CD4-positive, alpha-beta T cell treated with Interleukin-17A for 4 hours (primary cell): ENCODE data around the gene GATA5.

Experiments
- DNase-seq: peaks from one replicate; pipeline ENCODE4 v3.0.0-alpha.2; 2020; ENCODE audit warnings: mixed read lengths

The GATA5 gene

DNA sequence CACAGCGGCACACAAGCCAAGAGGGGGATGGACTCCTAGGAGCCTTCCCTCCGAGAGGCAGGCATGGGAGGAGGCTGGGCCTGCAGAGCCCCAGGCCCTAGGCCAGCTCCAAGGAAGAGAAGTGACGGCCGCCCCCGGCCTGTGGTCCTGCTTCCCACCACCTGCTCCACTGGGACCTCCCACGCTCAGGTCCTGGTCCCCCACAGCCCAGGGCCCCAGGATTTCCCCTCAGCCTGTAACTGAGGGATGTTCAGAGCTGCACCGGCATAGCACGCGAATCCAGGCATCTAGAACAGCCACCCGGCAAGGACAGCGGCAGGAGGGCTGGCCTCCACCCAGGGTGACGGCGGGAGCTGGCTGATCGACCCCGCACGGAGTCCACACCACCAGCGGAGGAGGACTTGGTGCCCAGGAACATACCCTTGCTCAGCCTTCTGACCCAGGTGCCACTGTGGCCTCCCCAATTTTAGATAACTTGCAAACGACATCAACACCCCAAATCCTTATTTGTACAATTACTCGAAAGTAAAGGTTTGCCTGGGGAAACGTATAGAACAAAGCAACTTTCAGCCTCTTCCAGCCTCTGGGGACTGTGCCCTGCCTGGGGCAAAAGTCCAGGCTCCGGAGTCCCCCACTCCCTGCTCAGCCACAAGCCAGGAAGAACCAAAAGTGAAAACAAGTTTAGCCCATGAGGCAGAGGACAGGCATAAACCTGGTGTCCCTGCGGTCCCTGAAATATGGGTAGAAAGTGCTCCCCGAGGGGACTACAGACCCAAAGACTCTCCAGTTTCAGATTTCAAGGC, 3.5 kb downstream of the GATA5 start:
- DNase-seq = no peak

DNA sequence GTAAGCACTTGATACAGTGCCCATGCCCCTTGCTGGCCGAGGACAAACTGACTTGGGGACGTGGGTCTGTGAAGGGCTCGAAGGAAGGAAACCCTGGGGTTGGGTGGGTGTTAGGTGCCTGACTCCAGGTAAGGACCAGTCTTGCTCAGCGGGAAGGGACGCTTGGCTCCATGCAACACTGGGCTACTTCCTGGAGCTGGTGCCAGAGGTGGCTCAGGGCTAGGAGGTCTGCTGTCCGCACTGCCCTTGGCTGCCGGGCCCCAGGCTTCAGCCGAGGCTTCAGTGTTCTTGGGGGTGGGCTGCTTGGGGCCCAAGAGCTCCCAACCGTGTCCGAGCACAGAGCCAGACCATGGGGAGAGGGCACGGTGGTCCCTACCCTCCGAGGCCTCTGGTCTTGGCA, 5.3 kb downstream of the GATA5 start:
- no peak for DNase-seq

DNA sequence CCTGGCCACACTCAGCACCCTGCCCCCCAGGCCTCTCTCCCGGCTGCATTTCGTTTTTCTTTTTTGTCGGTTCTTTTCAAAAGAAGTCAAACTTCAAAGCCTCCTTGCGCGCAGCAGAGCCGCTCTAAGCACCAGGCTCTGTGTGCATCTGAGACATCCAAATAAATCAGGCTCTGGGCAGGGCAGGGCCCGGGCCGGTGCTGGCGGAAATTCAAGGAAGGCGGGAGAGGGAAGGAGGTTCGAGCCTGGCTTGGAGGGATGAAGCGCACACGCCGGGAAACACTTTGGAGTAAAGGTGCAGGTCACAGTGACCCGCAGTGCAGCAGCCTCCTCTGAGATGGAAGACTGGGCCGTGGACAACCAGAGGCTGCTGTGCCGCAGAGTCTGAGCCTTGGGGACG, 5.8 kb downstream of the GATA5 start:
- no peak for DNase-seq

- no peak for DNase-seq
Measured at GRCh38 chr20:62469352-62469751, 6.4 kb downstream of the GATA5 start.

DNA sequence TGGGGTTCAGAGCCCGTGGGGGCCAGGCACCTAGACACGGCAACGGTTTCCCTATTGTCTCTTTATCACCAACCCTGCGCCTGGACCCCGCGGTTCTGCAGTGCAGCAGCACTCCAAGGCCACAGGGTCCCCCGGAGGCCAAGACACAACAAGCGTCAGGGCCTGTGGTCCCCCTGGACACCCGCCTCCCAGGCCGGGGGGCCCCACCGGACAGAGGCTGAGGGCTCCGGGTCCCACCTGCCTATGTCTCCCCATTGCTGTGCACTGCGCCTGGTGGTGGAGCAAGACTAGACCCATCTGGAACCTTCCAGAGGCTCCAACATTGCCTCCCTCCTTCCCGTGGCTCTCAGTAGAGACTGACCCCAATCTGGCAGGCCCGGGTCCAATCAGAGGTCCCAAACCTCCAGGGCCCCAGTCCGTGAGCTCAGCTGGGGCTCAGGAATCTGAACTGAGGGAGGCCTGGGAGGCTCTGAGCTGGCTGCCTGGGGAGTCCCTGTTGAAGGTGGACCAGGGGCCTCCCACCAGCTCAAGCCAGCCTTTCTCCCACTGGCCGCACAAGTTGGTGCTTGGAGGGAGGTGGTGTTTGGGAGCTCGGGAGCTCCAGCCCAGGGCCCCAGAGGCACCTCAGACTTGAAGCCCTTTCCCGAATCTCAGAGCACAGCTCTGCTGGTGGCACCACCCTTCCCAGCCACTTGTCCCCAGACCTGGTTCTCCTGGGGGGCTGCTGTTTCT, 8.8 kb downstream of the GATA5 start:
- DNase-seq = no peak

- DNase-seq = no peak
Measured at GRCh38 chr20:62466072-62466760, 9.6 kb downstream of the GATA5 start.

GRCh38 chr20:62464990-62465389, 10.8 kb downstream of the GATA5 start:
- no peak for DNase-seq

- DNase-seq = no peak
Measured at GRCh38 chr20:62464425-62464770, 11.4 kb downstream of the GATA5 start.

DNA sequence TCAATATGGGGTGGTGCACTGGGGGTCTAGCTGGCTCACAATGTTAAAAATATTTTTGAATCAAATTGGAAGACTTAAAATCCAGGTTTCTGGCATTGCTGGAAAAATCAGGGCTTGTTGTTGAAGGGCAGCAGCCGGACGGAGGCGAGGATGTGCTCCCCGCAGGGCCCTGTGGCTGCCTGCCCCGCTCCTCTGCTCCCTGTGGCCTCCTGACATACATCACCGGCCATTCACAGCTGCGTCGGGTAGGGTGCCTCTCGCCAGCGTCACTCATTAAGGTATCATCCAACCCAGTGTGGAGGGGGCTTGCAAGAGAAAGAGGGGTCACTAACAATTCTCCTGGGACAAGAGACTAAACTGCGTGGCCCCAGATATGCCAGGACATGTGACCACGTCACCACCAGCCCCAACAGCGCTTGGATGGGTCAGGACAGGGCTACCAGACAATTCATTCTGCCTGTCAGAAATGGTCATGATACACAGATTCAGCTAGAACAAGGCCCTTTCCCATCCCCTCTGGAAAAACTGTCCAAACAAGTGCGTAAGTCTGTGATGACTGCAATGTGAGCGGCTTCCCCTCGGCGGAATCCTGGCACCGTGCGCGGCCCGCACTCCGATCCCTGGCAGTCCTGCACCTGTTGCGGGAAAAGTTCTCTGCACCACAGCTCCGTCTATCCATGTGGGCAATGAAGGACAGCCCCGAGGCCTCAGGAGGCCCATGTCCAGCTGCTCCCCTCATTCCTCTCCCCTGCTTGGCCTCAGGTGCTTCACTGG, 12.0 kb downstream of the GATA5 start:
- no peak for DNase-seq

DNA sequence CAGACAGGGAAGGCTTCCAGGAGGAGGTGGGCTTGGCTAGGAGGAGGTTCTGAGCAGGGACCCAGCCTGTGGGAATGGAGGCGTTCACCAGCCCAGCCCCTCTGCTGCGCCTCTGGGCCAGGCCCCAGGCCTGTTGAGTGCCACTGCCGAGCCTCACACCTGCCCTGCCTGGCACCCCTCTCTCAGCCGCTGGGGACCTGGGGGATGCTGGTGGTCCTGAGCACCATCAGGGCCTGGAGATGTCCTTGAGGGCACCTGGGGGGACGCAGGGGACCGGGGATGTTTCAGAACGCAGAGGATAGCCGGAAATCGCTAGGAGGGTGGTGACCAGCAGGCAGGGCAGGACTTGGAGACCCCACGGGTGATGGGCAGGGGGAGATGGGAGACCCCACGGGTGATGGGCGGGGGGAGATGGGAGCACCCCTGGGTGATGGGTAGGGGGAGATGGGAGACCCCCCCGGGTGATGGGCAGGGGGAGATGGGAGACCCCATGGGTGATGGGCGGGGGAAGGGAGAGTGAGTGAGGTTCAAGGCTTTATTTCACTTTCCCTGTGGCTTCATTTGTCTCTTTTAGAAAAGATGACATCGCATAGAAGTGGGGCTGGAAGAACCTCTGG, 12.7 kb downstream of the GATA5 start:
- DNase-seq = no peak

DNA sequence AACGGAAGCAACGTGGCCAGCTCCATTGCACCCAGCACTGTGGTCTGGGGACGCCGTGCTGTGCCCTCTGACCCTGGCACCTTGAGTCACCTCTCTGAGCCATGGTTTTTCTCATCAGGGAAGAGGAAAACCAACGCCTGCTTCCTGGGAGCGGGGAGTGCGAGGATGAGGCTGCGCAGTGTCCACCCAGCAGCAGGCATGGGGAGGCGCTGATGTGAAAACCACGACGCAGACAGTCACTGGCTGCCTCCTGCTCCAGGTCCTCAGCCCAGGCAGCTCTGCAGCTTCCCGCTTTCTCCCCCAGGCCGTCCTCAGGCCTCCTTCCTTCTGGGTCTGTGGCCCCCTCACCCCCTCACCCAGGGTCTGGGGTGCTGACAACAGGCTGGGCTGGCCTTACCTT, 14.0 kb downstream of the GATA5 start:
- DNase-seq = no peak

- no peak for DNase-seq
Measured at GRCh38 chr20:62461157-62461556, 14.6 kb downstream of the GATA5 start.

GRCh38 chr20:62460678-62461077, 15.1 kb downstream of the GATA5 start:
- no peak for DNase-seq

- no peak for DNase-seq
Measured at GRCh38 chr20:62459488-62459887, 16.3 kb downstream of the GATA5 start.

GRCh38 chr20:62458275-62459251, 17.2 kb downstream of the GATA5 start:
- DNase-seq = no peak

DNA sequence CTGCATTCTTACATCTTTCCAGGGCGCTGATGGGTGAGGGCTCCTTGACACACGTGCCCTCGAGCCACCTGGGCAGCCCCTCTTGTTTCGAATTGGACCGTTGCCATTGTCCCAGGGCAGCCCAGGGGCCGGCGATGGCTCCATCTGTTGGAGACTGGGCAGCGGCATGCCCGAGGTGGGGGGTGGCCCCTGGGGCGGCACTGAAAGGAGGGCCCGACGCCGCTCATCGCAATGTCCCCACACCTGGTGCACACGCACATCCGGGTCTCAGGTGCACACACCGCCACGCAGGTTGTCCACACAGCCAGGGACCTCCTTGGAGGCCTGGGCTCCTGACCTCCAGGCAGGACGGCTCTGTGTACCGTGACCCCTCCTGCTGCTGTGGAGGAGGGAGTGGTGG, 18.0 kb downstream of the GATA5 start:
- DNase-seq = no peak

- no peak for DNase-seq
Measured at GRCh38 chr20:62457098-62457497, 18.7 kb downstream of the GATA5 start.

GRCh38 chr20:62455929-62456328, 19.9 kb downstream of the GATA5 start:
- DNase-seq = no peak

- DNase-seq = no peak
Measured at GRCh38 chr20:62454904-62455636, 20.7 kb downstream of the GATA5 start.

- no peak for DNase-seq
Measured at GRCh38 chr20:62453186-62453808, 22.5 kb downstream of the GATA5 start.
